CD4-positive, alpha-beta memory T cell (primary cell): ENCODE results near the gene CALML5. TPM values are rescaled to one million over a fixed set of nuclear protein-coding genes. Genes with fewer than 3 reads are reported as not detected.

Experiments used
- CTCF ChIA-PET: fragments of 350-600 bp; sonication (Branson Sonifier 250); formaldehyde crosslinking; loops from one replicate; lab custom pipeline; 2021; ENCODE audit warnings: inconsistent platforms; ENCODE audit not compliant: partially characterized antibody; lab: Charles Lee
- POLR2A ChIA-PET: fragments of 350-600 bp; sonication (Branson Sonifier 250); formaldehyde crosslinking; loops from one replicate; lab custom pipeline; 2021; ENCODE audit not compliant: partially characterized antibody; lab: Charles Lee
- DNase-seq, 5 donors: peaks; one replicate each; pipeline versions ENCODE4 v3.0.0 to v3.0.0-alpha.2; 2020 to 2022; ENCODE audit warnings: mixed read lengths in 1 of 5
- H3K27ac ChIP-seq: one replicate; pipeline ENCODE4 v1.7.0; 2013; ENCODE audit warnings: low read depth, low read length
- H3K27me3 ChIP-seq: 2 replicates; pipeline ENCODE4 v1.7.0; 2013; ENCODE audit warnings: mild to moderate bottlenecking, low read length, moderate library complexity; ENCODE audit not compliant: insufficient read depth
- H3K36me3 ChIP-seq: 2 replicates; pipeline ENCODE4 v1.7.0; 2013; ENCODE audit warnings: mild to moderate bottlenecking, low read length, moderate library complexity; ENCODE audit not compliant: insufficient read depth
- H3K4me1 ChIP-seq: 2 replicates; pipeline ENCODE4 v1.7.0; 2013; ENCODE audit warnings: mild to moderate bottlenecking, low read length, moderate library complexity; ENCODE audit not compliant: insufficient read depth
- H3K4me3 ChIP-seq, 2 donors: one replicate each; pipeline ENCODE4 v1.7.0; 2013; ENCODE audit warnings: low read length in 2 of 2, mild to moderate bottlenecking in 1 of 2
- H3K9me3 ChIP-seq, 2 donors: one replicate each; pipeline ENCODE4 v1.7.0; 2013; ENCODE audit warnings: low read length in 2 of 2, control low read depth in 1 of 2; ENCODE audit not compliant: control insufficient read depth in 1 of 2
- H3K27ac Mint-ChIP-seq, 7 donors: one replicate each; pipeline ENCODE4 v1.8.0; 2020 to 2021; ENCODE audit warnings: mixed read lengths in 7 of 7, mild to moderate bottlenecking in 6 of 7, inconsistent platforms in 3 of 7, moderate library complexity in 3 of 7
- H3K27me3 Mint-ChIP-seq, 2 donors: one replicate each; pipeline ENCODE4 v1.8.0; 2020 to 2021; ENCODE audit warnings: mixed read lengths in 2 of 2
- H3K36me3 Mint-ChIP-seq, 2 donors: one replicate each; pipeline ENCODE4 v1.8.0; 2020 to 2021; ENCODE audit warnings: mixed read lengths in 2 of 2, inconsistent platforms in 1 of 2, mild to moderate bottlenecking in 1 of 2
- H3K4me1 Mint-ChIP-seq, 4 donors: one replicate each; pipeline ENCODE4 v1.8.0; 2020 to 2021; ENCODE audit warnings: mixed read lengths in 4 of 4, mild to moderate bottlenecking in 1 of 4
- H3K4me3 Mint-ChIP-seq, 8 donors: one replicate each; pipeline ENCODE4 v1.8.0; 2020 to 2021; ENCODE audit warnings: mixed read lengths in 8 of 8, mild to moderate bottlenecking in 7 of 8, moderate library complexity in 6 of 8, inconsistent platforms in 3 of 8
- H3K9me3 Mint-ChIP-seq, 8 donors: one replicate each; pipeline ENCODE4 v1.8.0; 2020 to 2021; ENCODE audit warnings: mixed read lengths in 8 of 8, mild to moderate bottlenecking in 5 of 8, inconsistent platforms in 3 of 8, moderate library complexity in 1 of 8
- intact Hi-C: fragments of 100-400 bp; cut with micrococcal nuclease; formaldehyde crosslinking; loops from one replicate; pipeline ENCODE4 v1.15.1; 2023
- polyA plus RNA-seq, 2 donors: library from polyadenylated mRNA; unstranded; fragments of 300-500 nt; fragmentation: Illumina TruSeq; gene quantifications; one replicate each; pipeline ENCODE4 v1.2.3, GENCODE V29; 2021
- total RNA-seq, 2 experiments: library from RNA; stranded (reverse); gene quantifications; one replicate each; pipeline ENCODE4 v1.2.3, GENCODE V29; 2021

The CALML5 gene
- total and polyA plus RNA-seq, 4 experiments from 2014 or later: not detected

DNA sequence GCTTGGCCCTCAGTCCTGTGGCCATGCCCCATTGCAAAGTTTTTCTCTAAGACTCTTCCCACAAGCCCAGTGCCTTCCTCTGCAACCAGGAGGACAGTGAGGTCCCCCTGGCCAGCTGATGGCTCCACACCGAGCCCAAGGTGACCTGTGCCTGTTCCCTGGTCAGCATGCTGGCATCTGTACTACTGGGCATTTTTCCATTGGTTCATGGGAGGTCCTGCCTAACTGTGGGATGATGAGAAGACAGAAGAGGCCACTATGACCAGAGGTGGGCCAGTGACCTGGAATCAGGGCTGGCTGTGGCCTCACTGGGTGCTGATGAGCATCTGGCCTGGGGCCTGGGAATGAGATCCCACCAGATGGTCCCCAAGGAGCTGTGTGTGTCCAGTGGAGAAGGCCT lies 45.6 kb upstream of the CALML5 start:
- H3K27me3 ChIP-seq: no peaks in the 10 kb centered on the region
- H3K36me3 Mint-ChIP-seq: peaks cover 2 to 4% of the 10 kb centered on the region in 2 donors
- no peak for DNase-seq
- no peak overlapping the region for H3K27ac ChIP-seq
- intact Hi-C loops: no loop called here
- H3K4me1 Mint-ChIP-seq: peaks cover 0 to under 1% (median 0%) of the 10 kb centered on the region in 4 donors
- H3K4me1 ChIP-seq: peaks cover 17% of the 10 kb centered on the region
- H3K9me3 ChIP-seq: no peaks in the 10 kb centered on the region
- no peaks in the 10 kb centered on the region for H3K36me3 ChIP-seq
- peaks cover 0 to 3% of the 10 kb centered on the region in 2 donors for H3K27me3 Mint-ChIP-seq
- CTCF ChIA-PET: no interaction called here
- H3K9me3 Mint-ChIP-seq: peaks cover 0 to 28% (median 18%) of the 10 kb centered on the region in 8 donors
- POLR2A ChIA-PET: no interaction called here
- H3K4me3 Mint-ChIP-seq: no peak overlapping the region
- no peak overlapping the region for H3K4me3 ChIP-seq
- H3K27ac Mint-ChIP-seq: peak overlapping the region in 2 of 7 donors; percentile 38 to 48

DNA sequence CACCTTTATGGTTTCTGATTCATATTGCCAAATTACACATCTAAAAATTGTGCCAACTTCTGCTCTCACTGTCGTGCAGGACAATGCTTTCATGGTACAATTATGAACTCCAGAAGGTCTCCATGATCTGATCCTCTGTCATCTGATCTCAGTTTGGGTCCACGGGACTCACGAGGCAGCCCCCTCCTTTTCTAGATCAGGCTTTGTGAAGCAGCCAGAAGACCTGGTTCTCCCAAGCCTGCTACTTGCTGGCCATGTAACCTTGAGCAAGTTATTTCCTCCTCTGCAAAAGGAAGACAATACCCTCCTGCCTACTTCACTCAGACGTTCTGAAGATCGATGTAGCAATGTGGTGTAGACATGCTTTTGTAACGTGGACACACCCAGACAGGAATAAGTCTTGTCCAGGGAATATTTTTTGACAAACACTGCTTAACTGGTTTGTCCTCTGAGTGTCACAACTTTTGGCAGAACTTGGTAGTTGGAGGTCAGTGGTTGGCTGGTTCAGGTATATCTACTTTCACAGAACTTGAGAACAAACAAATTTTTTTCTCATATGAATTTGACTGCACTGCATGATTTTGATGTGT lies 44.9 kb upstream of the CALML5 start:
- Mint-ChIP-seq H3K27me3 (peaks cover 0 to 3% of the 10 kb centered on the region in 2 donors), H3K4me1 (no peaks in the 10 kb centered on the region), H3K36me3 (peaks cover 2 to 4% of the 10 kb centered on the region in 2 donors), H3K9me3 (peaks cover 0 to 28% (median 18%) of the 10 kb centered on the region in 8 donors), H3K27ac (no peak overlapping the region), H3K4me3 (no peak overlapping the region)
- Histone ChIP-seq H3K9me3 (no peaks in the 10 kb centered on the region), H3K36me3 (no peaks in the 10 kb centered on the region), H3K4me3 (no peak overlapping the region), H3K27me3 (no peaks in the 10 kb centered on the region), H3K27ac (no peak overlapping the region), H3K4me1 (peaks cover 16% of the 10 kb centered on the region)
- DNase-seq: no peak
- CTCF ChIA-PET: no interaction called here
- POLR2A ChIA-PET: interaction anchor here (0.5 kb wide), 1 partner anchor 345 kb away, joined by 3 read pairs; no protein-coding TSS in a partner anchor
- intact Hi-C loops: no loop called here

DNA sequence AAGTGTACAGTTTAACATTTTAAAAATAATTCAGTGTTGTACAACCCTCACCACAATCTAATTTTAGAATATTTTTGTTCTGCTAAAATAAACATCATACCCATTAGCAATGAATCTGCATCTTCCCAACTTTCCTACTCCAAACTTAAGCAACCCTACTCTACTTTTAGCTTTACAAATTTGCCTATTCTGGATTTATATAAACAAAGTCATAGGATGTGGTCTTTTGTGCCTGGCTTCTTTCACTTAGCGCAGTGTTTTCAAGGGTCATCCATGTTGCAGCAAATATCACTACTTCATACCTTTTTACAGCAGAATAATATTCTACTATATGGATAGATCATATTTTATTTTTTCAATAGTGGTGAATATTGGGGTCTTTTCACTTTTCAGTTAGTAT lies 44.3 kb upstream of the CALML5 start:
- POLR2A ChIA-PET: interaction anchor here (0.5 kb wide), 1 partner anchor 345 kb away, joined by 3 read pairs; no protein-coding TSS in a partner anchor
- no peaks in the 10 kb centered on the region for H3K36me3 ChIP-seq
- H3K27ac ChIP-seq: no peak overlapping the region
- Mint-ChIP-seq H3K36me3 (peaks cover 2 to 4% of the 10 kb centered on the region in 2 donors), H3K9me3 (peaks cover 0 to 28% (median 18%) of the 10 kb centered on the region in 8 donors), H3K27me3 (peaks cover 0 to 3% of the 10 kb centered on the region in 2 donors), H3K27ac (no peak overlapping the region), H3K4me3 (no peak overlapping the region), H3K4me1 (no peaks in the 10 kb centered on the region)
- no peaks in the 10 kb centered on the region for H3K27me3 ChIP-seq
- no peak for DNase-seq
- H3K4me3 ChIP-seq: no peak overlapping the region
- H3K9me3 ChIP-seq: no peaks in the 10 kb centered on the region
- intact Hi-C loops: no loop called here
- CTCF ChIA-PET: no interaction called here
- peaks cover 12% of the 10 kb centered on the region for H3K4me1 ChIP-seq

DNA sequence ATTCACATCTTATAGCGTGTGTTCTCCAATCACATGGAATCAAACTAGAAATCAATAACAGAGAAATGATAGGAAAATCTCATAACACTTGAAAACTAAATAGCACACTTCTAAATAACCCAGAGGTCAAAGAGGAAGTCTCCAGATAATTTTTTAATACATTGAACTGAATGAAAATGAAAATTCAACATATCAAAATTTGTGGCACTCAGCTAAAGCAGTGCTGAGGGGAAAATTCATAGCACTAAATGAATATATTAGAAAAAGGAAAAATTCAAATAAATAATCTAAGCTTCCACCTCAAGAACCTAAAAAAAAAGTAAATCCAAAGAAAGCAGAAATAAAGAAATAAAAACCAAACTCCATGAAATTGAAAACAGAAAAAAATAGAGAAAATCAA lies 42.7 kb upstream of the CALML5 start:
- no peaks in the 10 kb centered on the region for H3K36me3 ChIP-seq
- Mint-ChIP-seq H3K4me3 (no peak overlapping the region), H3K27ac (no peak overlapping the region), H3K4me1 (no peaks in the 10 kb centered on the region), H3K9me3 (peaks cover 0 to 28% (median 18%) of the 10 kb centered on the region in 8 donors), H3K27me3 (peaks cover 0 to 3% of the 10 kb centered on the region in 2 donors), H3K36me3 (peaks cover 2 to 4% of the 10 kb centered on the region in 2 donors)
- ChIA-PET POLR2A (no interaction called here), CTCF (no interaction called here)
- DNase-seq: no peak
- H3K27ac ChIP-seq: no peak overlapping the region
- intact Hi-C loops: no loop called here
- H3K27me3 ChIP-seq: no peaks in the 10 kb centered on the region
- H3K4me1 ChIP-seq: peaks cover 4% of the 10 kb centered on the region
- H3K4me3 ChIP-seq: no peak overlapping the region
- no peaks in the 10 kb centered on the region for H3K9me3 ChIP-seq

DNA sequence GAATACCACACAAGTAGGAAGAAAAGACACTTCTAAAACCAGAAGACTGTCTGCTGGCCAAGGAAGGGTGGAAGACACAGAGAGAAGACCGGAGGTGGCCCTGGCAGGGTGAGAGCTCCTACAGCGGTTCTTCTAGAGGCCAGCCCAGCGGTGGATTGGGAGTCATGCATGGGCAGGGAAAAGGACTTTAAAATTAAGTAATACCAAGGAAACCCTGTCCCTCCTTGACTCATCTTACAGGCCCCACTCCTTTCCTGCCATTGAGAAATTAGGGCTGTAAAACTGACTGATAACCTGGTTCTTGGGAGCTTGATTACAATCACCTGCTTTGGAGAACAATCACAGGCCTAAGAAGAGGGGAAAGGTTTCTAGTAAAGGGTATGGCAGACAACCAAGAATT lies 41.5 kb upstream of the CALML5 start:
- Histone ChIP-seq H3K27ac (no peak overlapping the region), H3K4me1 (peaks cover 4% of the 10 kb centered on the region), H3K9me3 (no peaks in the 10 kb centered on the region), H3K36me3 (no peaks in the 10 kb centered on the region), H3K27me3 (no peaks in the 10 kb centered on the region), H3K4me3 (no peak overlapping the region)
- Mint-ChIP-seq H3K27ac (no peak overlapping the region), H3K4me1 (no peaks in the 10 kb centered on the region), H3K9me3 (peaks cover 0 to 28% (median 18%) of the 10 kb centered on the region in 8 donors), H3K4me3 (no peak overlapping the region), H3K36me3 (peaks cover 2 to 4% of the 10 kb centered on the region in 2 donors), H3K27me3 (peaks cover 0 to 3% of the 10 kb centered on the region in 2 donors)
- ChIA-PET POLR2A (no interaction called here), CTCF (no interaction called here)
- intact Hi-C loops: no loop called here
- no peak for DNase-seq

DNA sequence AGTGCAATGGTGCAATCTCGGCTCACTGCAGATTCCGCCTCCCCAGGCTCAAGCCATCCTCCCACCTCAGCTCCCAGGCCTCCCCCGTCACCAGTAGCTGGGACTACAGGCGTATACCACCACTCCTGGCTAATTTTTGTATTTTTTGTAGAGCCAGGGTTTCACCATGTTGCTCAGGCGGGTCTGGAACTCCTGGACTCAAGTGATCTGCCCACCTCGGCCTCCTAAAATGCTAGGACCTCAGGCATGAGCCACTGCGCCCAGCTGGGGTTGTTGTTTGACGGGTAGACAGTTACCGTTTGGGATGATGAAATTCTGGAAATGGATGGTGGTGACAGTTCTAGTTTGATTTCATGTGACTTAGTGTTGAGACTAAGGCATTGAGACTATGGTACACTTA lies 40.7 kb upstream of the CALML5 start:
- no peak overlapping the region for H3K4me3 Mint-ChIP-seq
- Histone ChIP-seq H3K4me1 (peaks cover 4% of the 10 kb centered on the region), H3K9me3 (no peaks in the 10 kb centered on the region), H3K27me3 (no peaks in the 10 kb centered on the region), H3K27ac (no peak overlapping the region), H3K36me3 (no peaks in the 10 kb centered on the region), H3K4me3 (no peak overlapping the region)
- no peaks in the 10 kb centered on the region for H3K4me1 Mint-ChIP-seq
- H3K27ac Mint-ChIP-seq: no peak overlapping the region
- DNase-seq: no peak
- H3K36me3 Mint-ChIP-seq: peaks cover 2 to 4% of the 10 kb centered on the region in 2 donors
- peaks cover 0 to 3% of the 10 kb centered on the region in 2 donors for H3K27me3 Mint-ChIP-seq
- intact Hi-C loops: no loop called here
- ChIA-PET CTCF (no interaction called here), POLR2A (no interaction called here)
- H3K9me3 Mint-ChIP-seq: peaks cover 0 to 28% (median 18%) of the 10 kb centered on the region in 8 donors

DNA sequence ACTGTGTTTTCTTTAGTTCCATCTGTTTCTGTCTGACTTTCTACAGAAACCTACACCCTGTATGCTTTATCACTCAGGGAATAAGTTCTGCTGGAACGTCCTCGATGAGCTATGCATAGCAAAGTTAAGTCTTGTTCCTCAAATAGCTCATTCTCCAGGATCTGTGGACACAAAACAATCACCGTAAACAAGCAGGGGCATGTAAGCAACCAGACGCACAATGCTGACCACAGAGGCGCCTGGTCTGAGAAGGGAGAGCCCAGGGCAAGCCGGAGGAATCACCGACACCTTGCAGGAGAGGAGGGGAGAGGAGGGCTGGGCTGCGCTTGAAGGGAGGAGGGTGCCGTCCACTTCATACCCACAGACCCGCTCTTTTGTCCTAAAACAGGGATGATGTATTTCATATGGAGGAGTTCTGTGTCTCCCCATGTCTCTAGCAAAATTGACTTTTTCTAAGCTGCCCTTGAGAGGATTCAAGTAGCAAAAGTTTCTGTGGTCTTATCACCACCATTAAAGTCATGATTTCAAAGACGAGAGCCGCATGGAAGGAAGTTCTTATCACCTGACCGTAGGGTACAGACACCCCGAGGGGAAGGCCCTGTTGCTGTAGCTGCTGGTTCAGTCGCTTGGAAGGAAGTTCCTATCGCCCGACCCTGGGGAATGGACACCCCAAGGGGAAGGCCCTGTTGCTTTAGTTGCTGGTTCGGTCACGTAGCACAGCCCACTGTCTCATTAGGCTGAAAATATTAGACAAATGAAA lies 39.7 kb upstream of the CALML5 start:
- CTCF ChIA-PET: interaction anchor here (0.7 kb wide), 1 partner anchor 84 kb away, joined by 4 read pairs; no protein-coding TSS in a partner anchor
- Histone ChIP-seq H3K27me3 (no peaks in the 10 kb centered on the region), H3K36me3 (no peaks in the 10 kb centered on the region), H3K4me3 (no peak overlapping the region), H3K9me3 (no peaks in the 10 kb centered on the region), H3K27ac (no peak overlapping the region), H3K4me1 (peaks cover 4% of the 10 kb centered on the region)
- DNase-seq: no peak
- H3K36me3 Mint-ChIP-seq: peaks cover 2 to 4% of the 10 kb centered on the region in 2 donors
- H3K27ac Mint-ChIP-seq: no peak overlapping the region
- H3K4me1 Mint-ChIP-seq: no peaks in the 10 kb centered on the region
- POLR2A ChIA-PET: interaction anchor here (1.3 kb wide), 1 partner anchor 13 kb away, joined by 3 read pairs; no protein-coding TSS in a partner anchor
- intact Hi-C loops: no loop called here
- no peak overlapping the region for H3K4me3 Mint-ChIP-seq
- H3K27me3 Mint-ChIP-seq: peaks cover 0 to 3% of the 10 kb centered on the region in 2 donors
- H3K9me3 Mint-ChIP-seq: peaks cover 0 to 28% (median 17%) of the 10 kb centered on the region in 8 donors
